Mucosa of rectum (tissue), 2 donors: Measurements from ENCODE around the gene EBF3.

Source experiments
- H3K27ac ChIP-seq, 2 donors: one replicate each; pipeline ENCODE4 v1.7.0; 2013; ENCODE audit warnings: inconsistent platforms in 2 of 2, low read depth in 2 of 2, low read length in 2 of 2
- H3K27me3 ChIP-seq, 2 donors: one replicate each; pipeline ENCODE4 v1.7.0; 2013; ENCODE audit warnings: low read length in 2 of 2; ENCODE audit not compliant: control insufficient read depth in 2 of 2, insufficient read depth in 2 of 2
- H3K36me3 ChIP-seq, 2 donors: one replicate each; pipeline ENCODE4 v1.7.0; 2013; ENCODE audit warnings: low read length in 2 of 2; ENCODE audit not compliant: control insufficient read depth in 2 of 2, insufficient read depth in 2 of 2
- H3K4me1 ChIP-seq, 2 donors: one replicate each; pipeline ENCODE4 v1.7.0; 2013; ENCODE audit warnings: low read length in 2 of 2, mild to moderate bottlenecking in 1 of 2; ENCODE audit not compliant: control insufficient read depth in 2 of 2, insufficient read depth in 2 of 2
- H3K4me3 ChIP-seq, 2 donors: one replicate each; pipeline ENCODE4 v1.7.0; 2013; ENCODE audit warnings: low read length in 2 of 2
- H3K9ac ChIP-seq, 2 donors: one replicate each; pipeline ENCODE4 v1.7.0; 2013; ENCODE audit warnings: low read length in 2 of 2, low read depth in 1 of 2, mild to moderate bottlenecking in 1 of 2
- H3K9me3 ChIP-seq, 2 donors: one replicate each; pipeline ENCODE4 v1.7.0; 2013; ENCODE audit warnings: low read length in 2 of 2; ENCODE audit not compliant: control insufficient read depth in 2 of 2
- donor health status: healthy.
- donor health status: Normal muscosa, but diverticular disease.

EBF3 gene

GRCh38 chr10:129881641-129882040 is 82.4 kb downstream of the EBF3 start:
- H3K4me1 ChIP-seq = no peaks in the 10 kb centered on the region
- no peaks in the 10 kb centered on the region for H3K36me3 ChIP-seq
- no peak overlapping the region for H3K27ac ChIP-seq
- no peak overlapping the region for H3K4me3 ChIP-seq
- no peak overlapping the region for H3K9ac ChIP-seq
- H3K27me3 ChIP-seq = peaks cover 0 to 3% of the 10 kb centered on the region in 2 donors
- no peaks in the 10 kb centered on the region for H3K9me3 ChIP-seq

DNA sequence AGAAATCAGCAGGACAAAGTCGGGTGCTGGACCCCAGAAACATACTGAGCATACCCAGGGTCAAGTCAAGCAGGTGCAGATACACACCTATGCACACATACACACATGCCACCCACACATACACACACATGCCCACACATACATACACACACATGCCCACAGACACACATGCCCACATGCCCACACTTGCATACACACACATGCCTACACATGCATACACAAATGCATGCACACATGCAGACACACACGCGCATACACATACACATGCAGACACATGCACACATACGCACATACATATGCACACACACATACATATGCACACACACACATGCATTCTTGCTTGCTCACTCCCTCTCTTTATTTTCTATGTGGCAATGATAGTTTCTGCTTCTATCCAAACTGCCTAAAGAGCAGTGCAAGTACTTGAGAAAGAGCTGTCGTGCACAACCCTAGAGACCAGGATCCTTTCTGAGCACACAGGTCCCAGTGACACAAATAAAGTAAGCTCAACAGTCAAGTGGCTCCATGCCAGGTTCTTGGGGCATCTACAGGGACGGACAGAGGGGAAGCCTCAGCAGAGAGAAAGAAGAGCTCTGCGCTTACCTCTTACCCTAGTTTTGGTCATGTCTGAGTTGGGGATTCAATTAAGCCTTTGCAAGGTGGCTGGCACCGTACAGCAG is 83.7 kb downstream of the EBF3 start:
- H3K9me3 ChIP-seq = no peaks in the 10 kb centered on the region
- H3K9ac ChIP-seq = no peak overlapping the region
- peaks cover 0 to 3% of the 10 kb centered on the region in 2 donors for H3K27me3 ChIP-seq
- H3K27ac ChIP-seq = no peak overlapping the region
- no peaks in the 10 kb centered on the region for H3K36me3 ChIP-seq
- no peaks in the 10 kb centered on the region for H3K4me1 ChIP-seq
- H3K4me3 ChIP-seq = no peak overlapping the region

DNA sequence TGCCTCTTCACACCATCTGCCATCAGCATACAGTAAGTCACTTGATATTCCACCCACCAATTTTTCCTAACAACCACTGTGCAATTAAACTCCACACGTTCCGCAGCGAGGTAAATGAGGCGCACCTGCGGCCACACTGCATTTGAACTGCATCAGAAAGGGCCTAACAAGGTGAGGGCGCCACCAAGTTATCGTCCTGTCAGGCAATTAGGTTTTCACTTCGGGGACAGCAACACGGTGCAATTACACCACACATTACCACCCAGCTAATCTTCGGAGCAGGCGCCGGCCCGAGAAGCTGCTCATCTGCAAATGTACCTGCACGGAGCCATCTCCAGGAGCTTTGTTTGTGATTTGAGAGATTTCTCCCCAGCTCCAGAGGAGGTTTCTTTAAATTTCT is 84.4 kb downstream of the EBF3 start:
- Histone ChIP-seq H3K9me3 (no peaks in the 10 kb centered on the region), H3K9ac (no peak overlapping the region), H3K27me3 (peaks cover 0 to 3% of the 10 kb centered on the region in 2 donors), H3K4me1 (no peaks in the 10 kb centered on the region), H3K27ac (no peak overlapping the region), H3K4me3 (no peak overlapping the region), H3K36me3 (no peaks in the 10 kb centered on the region)

DNA sequence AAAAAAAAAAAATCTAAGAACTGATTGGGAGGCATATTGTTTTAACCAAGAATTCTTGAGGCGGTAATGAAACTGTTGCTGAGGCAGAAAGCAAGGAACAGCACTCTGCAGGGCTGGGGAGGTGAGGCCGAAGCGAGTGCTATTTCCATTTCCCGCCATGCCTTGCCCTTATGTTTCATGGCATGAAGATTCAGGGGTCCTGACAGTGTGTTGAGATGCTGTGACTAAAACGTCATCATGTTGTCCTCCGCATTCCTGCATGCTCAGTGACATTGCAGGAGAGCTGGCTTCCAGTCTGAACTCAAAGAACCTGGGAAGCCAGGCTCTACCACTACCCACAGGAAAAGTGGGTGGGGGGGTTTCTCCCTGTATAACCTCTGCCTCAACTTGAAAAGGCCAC is 85.2 kb downstream of the EBF3 start:
- Histone ChIP-seq H3K9me3 (no peaks in the 10 kb centered on the region), H3K27ac (no peak overlapping the region), H3K4me1 (no peaks in the 10 kb centered on the region), H3K27me3 (peaks cover 0 to 3% of the 10 kb centered on the region in 2 donors), H3K9ac (no peak overlapping the region), H3K36me3 (no peaks in the 10 kb centered on the region), H3K4me3 (no peak overlapping the region)

DNA sequence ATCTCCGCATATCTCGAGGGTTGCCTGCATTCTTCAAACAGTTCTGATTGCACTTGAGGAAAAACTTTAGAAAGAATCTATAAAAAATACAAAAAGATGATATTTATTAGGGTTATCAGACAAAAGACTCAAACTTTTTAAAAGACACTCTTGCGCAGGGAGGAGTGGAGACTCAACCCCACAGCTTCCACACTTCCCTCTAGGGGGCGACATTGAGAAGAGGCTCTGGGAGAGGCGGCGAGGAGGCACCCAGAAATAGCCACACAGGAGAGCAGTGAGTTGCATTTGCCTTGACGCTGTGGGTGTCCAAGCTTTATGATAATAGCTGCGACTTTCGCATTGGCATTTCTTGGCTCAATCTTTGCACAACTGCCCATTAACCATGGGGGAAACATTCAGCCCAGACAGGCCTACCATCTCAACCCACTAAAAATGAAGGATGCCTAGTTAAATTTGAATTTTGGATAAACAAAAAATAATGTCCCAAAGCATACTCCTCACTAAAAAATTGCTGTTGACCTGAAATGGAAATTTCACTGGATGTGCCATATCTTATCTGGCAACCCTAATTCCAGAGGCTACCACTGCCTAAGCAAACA is 86.2 kb downstream of the EBF3 start:
- H3K36me3 ChIP-seq = no peaks in the 10 kb centered on the region
- H3K27ac ChIP-seq = no peak overlapping the region
- peaks cover 0 to 3% of the 10 kb centered on the region in 2 donors for H3K27me3 ChIP-seq
- H3K9ac ChIP-seq = no peak overlapping the region
- H3K9me3 ChIP-seq = no peaks in the 10 kb centered on the region
- H3K4me1 ChIP-seq = no peaks in the 10 kb centered on the region
- H3K4me3 ChIP-seq = no peak overlapping the region

GRCh38 chr10:129876838-129877237 is 87.2 kb downstream of the EBF3 start:
- no peak overlapping the region for H3K9ac ChIP-seq

GRCh38 chr10:129875993-129876726 is 87.9 kb downstream of the EBF3 start:
- no peaks in the 10 kb centered on the region for H3K4me1 ChIP-seq
- H3K27me3 ChIP-seq = peaks cover 0 to 3% of the 10 kb centered on the region in 2 donors
- no peak overlapping the region for H3K9ac ChIP-seq
- H3K9me3 ChIP-seq = no peaks in the 10 kb centered on the region
- H3K27ac ChIP-seq = no peak overlapping the region
- no peaks in the 10 kb centered on the region for H3K36me3 ChIP-seq
- no peak overlapping the region for H3K4me3 ChIP-seq

More at GRCh38 chr10:129876838-129877237, 87.2 kb downstream of the EBF3 start:
- Histone ChIP-seq H3K4me1 (no peaks in the 10 kb centered on the region), H3K9me3 (no peaks in the 10 kb centered on the region), H3K36me3 (no peaks in the 10 kb centered on the region), H3K27ac (no peak overlapping the region), H3K27me3 (peaks cover 0 to 3% of the 10 kb centered on the region in 2 donors), H3K4me3 (no peak overlapping the region)

DNA sequence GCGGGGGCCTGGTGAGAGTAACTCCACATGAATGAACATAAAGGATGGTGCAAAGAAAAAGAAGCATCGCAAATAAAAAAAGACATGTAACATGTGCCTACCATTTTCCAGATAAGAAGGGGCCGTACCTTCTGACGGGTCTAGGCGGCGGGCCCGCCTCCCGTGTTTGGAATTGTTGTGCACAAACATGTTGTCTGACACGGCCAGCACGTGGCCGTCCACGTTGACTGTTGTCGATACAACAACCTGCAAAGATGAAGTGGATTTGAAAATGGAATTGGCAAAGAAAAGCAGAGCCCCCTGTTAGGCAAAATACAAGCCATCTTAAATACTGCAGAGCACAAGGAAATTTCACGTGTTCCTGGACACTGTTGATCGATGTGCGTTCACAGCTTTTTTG is 90.7 kb downstream of the EBF3 start:
- Histone ChIP-seq H3K27me3 (no peaks in the 10 kb centered on the region), H3K4me3 (no peak overlapping the region), H3K27ac (no peak overlapping the region), H3K36me3 (no peaks in the 10 kb centered on the region), H3K9ac (no peak overlapping the region), H3K9me3 (no peaks in the 10 kb centered on the region), H3K4me1 (no peaks in the 10 kb centered on the region)

DNA sequence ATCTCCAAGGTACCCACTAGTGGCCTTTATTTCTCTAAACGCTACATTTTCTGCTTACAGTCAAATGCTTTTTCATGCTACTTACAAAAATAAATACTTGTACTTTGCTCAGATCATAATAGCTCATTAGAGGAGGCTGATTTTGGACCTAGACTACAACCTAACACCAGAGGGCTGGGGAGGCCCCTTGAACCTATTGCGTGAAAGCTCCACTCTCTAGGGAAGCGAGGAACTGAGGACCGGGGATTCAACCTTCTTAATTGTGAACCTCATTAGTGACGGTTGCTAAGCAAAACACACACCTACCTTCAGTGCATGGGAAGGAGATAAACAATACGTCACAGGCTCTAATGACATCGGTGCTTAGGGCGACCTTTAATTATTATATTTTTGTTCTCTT is 92.1 kb downstream of the EBF3 start:
- Histone ChIP-seq H3K9me3 (no peaks in the 10 kb centered on the region), H3K27me3 (no peaks in the 10 kb centered on the region), H3K4me1 (no peaks in the 10 kb centered on the region), H3K9ac (no peak overlapping the region), H3K36me3 (no peaks in the 10 kb centered on the region), H3K4me3 (no peak overlapping the region), H3K27ac (no peak overlapping the region)

DNA sequence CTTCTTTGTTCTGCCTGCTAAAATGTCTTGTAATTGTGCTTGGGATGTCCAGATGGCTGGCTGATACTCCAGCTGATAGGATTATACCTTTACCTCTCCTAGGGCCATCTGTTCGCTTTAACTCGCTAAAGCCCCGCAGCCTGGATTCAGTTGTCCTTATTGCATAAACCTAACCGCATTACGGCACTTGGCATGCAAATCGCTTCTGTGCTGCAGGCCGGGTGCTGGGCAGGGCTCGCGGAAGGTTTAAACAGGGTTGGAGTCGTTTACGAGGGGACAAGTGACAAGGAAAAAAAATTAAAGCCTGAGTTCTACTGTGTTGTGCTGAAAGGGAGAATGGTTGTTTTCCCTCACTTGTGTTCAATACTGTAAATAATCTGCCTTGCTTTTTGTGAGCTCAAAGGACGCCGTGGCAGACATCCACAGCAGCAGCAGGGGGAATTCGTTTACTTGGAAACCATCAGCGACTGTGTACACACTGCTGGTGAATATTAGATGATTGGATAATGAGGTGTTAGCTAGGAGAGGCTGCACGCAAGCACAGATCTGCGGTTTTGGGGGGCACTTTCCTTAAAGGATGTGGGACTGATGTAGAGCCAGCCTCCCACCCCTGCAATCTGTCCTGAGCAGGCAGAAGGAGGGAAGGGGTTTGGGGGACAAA is 93.0 kb downstream of the EBF3 start:
- H3K27ac ChIP-seq = no peak overlapping the region
- H3K4me1 ChIP-seq = no peaks in the 10 kb centered on the region
- H3K36me3 ChIP-seq = no peaks in the 10 kb centered on the region
- H3K27me3 ChIP-seq = no peaks in the 10 kb centered on the region
- H3K9ac ChIP-seq = no peak overlapping the region
- H3K9me3 ChIP-seq = no peaks in the 10 kb centered on the region
- no peak overlapping the region for H3K4me3 ChIP-seq
